Caki2 (cell line): ENCODE data around the gene PTBP2. TPM values are rescaled to one million over a fixed set of nuclear protein-coding genes. Genes with fewer than 3 reads are reported as not detected.
"Not testable (repeated sequence)": the region's sequence is repeated elsewhere in the genome, so short reads cannot be mapped to it uniquely, and the experiment has no call there.

ENCODE experiments used
- DNase-seq: peaks from one replicate; pipeline ENCODE4 v3.0.0-alpha.2; 2015; ENCODE audit warnings: low read depth
- in situ Hi-C: cut with HindIII; loops from 2 replicates; pipeline ENCODE4 v1.10.0; 2016; ENCODE audit warnings: low sequenced_read_pairs, low pct_unique_long_range_greater_than_20kb, mixed read lengths
- total RNA-seq: library from RNA; depleted of rRNA; stranded (reverse); fragments of >200 nt; shearing (Covaris generic); gene quantifications from 2 replicates; pipeline ENCODE4 v1.2.3, GENCODE V29; 2014; ENCODE audit warnings: low replicate concordance

PTBP2 gene
- total RNA-seq, 1 experiment from 2014 or later: 16.0 TPM

- no peak for DNase-seq
- in situ Hi-C loops: no loop called here
These were observed 1.8 kb downstream of the PTBP2 start for GRCh38 chr1:96723377-96723776.

- in situ Hi-C loops: no loop called here
- no peak for DNase-seq
These were observed 2.4 kb downstream of the PTBP2 start for GRCh38 chr1:96723936-96724335.

DNA sequence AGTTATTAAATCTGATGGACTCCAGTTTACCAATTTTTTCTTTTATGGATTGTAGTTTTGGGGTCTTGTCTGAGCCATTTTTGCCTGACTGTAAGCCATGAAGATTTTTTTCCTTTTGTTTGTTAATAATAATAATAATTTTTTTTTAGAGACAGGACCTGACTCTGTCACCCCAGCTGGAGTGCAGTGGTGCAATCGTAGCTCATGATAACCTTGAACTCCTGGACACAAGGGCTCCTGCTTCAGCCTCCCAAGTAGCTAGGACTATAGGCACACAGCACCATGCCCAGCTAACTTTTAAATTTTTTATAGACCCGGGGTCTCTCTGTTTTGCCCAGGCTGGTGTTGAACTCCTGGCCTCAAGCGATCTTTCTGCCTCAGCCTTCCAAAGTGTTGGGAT, 6.3 kb downstream of the PTBP2 start:
- DNase-seq: no peak
- in situ Hi-C loops: no loop called here

- in situ Hi-C loops: no loop called here
- DNase-seq: no peak
These were observed 9.2 kb downstream of the PTBP2 start for GRCh38 chr1:96730574-96731298.

GRCh38 chr1:96741335-96741734, 19.8 kb downstream of the PTBP2 start:
- in situ Hi-C loops: no loop called here
- no peak for DNase-seq

GRCh38 chr1:96746440-96747420, 25.1 kb downstream of the PTBP2 start:
- no peak for DNase-seq
- in situ Hi-C loops: no loop called here

- DNase-seq: no peak
- in situ Hi-C loops: no loop called here
These were observed 26.0 kb downstream of the PTBP2 start for GRCh38 chr1:96747565-96747964.

DNA sequence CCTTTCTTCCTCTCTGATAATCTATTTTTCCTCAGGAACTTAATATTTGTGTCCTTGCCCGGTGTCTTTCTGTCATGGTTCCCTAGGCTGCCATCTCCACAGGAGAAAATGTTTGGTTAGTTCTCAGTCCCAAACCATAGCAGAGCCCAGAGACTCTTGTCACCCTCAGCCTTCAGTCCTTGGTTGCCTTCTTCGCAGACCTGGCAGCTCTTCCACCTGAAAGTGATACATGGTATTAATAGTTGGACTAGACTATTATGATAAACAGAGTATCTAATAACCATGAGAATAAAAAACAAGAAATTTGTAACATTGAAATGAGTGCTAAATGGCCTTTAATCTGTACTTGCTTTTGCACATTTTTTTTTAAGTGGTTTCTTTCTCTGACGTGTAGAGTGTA, 26.5 kb downstream of the PTBP2 start:
- no peak for DNase-seq
- in situ Hi-C loops: no loop called here

GRCh38 chr1:96749618-96750017, 28.0 kb downstream of the PTBP2 start:
- in situ Hi-C loops: no loop called here
- no peak for DNase-seq

DNA sequence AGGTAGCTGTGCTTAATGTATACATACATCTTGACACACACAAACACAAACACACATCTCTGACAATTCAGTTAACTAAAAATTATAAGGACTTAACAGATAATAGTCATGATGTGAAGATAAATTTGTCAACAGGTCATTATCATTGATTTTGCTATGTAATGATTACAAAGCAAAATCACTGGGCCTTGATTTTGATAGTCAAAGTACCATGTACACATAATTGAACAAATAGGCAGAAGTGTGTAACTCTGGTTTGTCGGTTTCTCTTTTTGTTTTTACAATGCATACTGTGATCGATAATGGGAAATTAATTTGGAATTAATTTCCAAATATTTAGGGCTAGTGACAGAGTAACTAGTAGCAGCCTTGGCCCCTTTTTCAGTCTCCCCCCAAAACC, 30.8 kb downstream of the PTBP2 start:
- no peak for DNase-seq
- in situ Hi-C loops: no loop called here

GRCh38 chr1:96756789-96757188, 35.2 kb downstream of the PTBP2 start:
- no peak for DNase-seq
- in situ Hi-C loops: no loop called here

GRCh38 chr1:96762586-96762985, 41.0 kb downstream of the PTBP2 start:
- in situ Hi-C loops, DNase-seq: not testable (repeated sequence)

DNA sequence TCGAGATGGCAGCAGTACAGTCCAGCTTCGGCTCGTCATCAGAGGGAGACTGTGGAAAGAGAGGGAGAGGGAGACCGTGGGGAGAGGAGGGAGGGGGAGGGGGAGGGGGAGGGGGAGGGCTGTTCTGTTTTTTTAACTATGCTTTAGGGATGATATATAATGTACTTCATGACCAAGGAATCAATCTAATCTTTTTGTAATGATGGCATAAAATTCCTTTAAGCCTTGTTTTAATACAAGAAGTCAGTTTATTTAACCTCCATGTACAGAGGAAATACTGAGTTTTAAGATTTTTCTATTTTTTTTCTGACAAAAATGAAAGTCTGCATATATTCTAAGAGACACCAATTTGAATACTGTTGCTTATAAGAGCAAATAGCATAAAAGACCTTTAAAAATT, 41.9 kb downstream of the PTBP2 start:
- DNase-seq: no peak
- in situ Hi-C loops: no loop called here

DNA sequence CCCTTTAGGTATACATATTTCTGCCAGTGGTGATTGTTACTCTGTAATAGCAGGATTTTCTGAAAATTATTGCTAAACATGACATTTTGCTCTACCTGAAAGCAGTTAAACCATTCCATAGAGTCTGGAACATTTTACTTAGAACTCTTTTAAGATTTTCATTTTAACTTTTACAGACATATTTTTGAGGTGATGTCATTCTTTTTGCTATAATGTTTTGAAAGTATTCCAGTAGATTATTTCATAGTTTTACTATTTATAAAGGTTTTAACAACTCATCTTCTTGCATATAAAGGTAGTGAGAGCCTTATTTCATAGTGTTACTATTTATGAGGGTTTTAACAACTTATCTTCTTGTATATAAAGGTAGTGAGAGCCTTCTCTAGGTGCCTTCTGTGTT, 42.9 kb downstream of the PTBP2 start:
- no peak for DNase-seq
- in situ Hi-C loops: no loop called here

DNA sequence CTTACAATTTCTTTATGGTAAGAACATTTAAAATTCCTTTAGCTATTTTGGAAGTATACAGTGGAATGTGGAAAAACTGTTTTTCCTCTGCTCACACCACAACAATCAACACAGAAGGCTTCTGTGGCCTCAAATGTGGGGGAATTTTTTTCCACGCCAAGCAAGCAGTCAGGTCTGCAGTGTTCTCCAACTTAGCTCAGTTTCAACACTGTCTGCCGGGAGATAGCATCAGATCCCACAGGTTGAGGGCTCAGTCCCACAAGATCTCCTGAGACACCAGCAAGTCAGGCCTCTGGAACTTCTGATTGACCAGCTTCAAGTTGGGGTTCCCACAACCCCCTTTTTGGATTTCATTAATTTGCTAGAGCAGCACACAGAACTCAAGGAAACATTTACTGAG, 50.3 kb downstream of the PTBP2 start:
- no peak for DNase-seq
- in situ Hi-C loops: no loop called here

DNA sequence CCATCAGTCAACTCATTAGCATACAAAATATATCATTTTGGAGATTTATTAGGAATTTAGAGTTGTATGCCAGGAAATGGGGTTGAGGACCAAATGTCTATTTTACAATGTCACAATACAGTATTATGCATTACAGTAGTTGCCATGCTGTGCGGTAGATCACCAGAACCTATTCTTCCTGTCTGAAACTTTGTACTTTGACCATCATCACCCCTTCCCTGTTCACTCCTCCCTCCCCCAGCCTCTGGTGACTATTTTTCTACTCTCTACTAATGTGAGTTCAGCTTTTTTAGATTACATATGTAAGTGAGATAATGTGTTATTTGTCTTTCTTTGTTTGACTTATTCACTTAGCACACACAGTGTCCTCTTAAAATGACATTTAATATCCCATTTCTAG, 50.8 kb downstream of the PTBP2 start:
- DNase-seq: no peak
- in situ Hi-C loops: no loop called here

DNA sequence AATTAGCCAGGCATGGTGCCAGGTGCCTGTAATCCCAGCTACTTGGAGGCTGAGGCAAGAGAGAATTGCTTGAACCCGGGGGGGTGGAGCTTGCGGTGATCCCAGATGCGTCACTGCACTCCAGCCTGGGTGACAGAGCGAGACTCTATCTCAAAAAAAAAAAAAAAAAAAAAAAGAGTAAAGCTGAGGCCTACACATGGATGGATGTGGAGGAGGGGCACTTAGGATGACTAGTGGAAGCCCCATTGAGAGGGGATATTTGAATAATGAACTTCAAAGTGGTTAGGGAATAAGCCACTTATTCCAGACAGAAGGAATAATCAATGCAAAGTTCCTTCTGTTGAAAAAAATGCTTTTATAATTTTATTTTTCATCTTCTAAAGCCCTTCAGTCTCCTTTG, 51.4 kb downstream of the PTBP2 start:
- in situ Hi-C loops: no loop called here
- no peak for DNase-seq

DNA sequence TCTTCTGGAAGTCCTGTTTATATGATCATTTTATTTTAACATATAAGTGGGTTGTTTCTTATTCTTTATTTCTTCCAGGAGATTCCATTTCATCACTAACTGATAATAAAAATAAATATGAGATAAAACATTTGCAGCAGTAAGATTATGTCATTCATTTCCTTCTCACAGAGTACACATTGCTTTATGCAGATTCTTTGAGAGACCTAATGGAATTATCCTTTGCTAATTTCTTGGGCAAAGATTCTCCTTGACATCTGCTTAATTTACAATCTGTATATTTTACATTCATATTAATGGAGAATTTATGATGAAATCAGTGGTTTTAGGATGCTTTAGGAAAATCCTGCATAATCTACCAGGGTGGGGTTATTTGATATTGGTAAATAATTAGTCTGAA, 60.6 kb downstream of the PTBP2 start:
- in situ Hi-C loops: no loop called here
- no peak for DNase-seq

- no peak for DNase-seq
- in situ Hi-C loops: no loop called here
These were observed 61.3 kb downstream of the PTBP2 start for GRCh38 chr1:96782856-96783255.
